ENCODE results near the gene STEAP2.

Gene STEAP2

GRCh38 chr7:90270431-90271178 is 59.1 kb downstream of the STEAP2 start:
- no peak for DNase-seq (ENCODE audit: low read depth)

- DNase-seq (ENCODE audit: low read depth): peak; percentile 47
Observed at GRCh38 chr7:90271753-90272152, 60.2 kb downstream of the STEAP2 start.

DNA sequence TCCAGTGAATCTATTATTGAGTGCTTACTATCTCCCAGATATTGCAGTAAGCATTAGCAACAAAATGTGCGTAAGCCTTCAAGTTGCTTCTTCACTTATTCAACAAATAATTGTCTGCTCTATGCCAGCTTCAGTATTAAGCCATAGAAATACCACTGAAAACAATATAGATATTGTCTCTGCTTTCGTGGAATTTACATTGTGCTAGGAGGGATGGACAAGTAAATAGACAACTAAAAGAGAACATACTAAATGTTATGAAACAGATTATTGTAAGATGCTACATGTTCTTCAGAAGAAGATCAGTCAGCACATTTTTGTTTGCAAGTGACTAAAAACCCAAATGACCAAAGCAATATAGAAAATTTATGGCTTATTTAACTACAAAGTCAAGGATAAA is 60.7 kb downstream of the STEAP2 start:
- DNase-seq (ENCODE audit: low read depth): no peak

DNA sequence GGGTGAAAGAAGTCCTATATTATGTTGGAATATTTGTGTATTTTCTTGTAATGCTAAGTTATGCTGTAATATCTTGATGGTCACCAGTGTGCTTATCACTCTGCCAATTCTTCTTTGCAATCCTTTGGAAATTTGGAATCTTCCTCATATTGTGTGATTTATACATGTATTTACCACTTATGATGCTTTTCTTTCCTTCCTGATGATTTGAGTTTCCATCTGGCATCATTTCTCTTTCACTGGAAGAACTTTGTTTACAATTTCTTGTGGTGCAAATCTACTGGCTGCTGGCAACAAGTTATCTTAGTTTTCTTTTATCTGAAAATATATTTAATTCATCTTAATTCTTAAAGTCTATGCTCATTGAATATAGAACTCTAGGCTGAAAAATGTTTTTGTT is 62.6 kb downstream of the STEAP2 start:
- DNase-seq (ENCODE audit: low read depth): no peak

DNA sequence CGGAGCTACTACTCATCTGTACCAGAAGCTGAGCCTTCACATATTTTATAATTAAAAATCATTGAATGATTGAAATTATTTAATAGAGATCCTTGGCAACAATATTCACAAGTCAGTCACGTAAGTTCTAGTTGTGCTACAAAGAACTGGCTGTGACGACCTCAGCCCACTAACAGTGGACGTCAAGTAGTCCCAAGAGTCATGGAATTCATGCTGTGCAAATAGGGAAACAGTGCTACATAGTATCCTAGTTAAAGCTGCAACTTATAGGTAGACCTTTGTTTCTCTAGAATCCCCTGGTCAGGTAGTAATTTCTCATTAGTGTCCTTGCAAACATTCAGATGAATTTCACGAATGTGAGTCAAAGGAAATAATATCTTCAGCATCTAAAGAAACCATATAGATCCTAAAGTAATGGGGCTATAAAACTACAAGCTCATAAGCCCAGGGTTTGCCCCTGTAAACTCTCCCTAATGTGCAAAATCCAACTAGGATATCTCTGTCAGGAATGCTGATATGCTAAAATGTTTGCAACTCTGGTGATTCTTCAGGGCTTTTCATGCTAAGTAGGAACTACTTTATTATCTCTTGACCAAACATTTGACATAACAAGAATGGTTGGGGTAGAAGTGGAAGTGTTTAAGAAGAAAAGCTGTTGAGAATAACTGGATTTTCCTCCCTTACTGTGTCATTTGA is 64.6 kb downstream of the STEAP2 start:
- DNase-seq (ENCODE audit: low read depth): no peak

Measured in fibroblast of the conjunctiva (primary cell).